C4-2B (cell line): ENCODE results near the gene LRFN4.

Experiments
- CTCF ChIP-seq: fragments of 450-650 bp; conservative IDR thresholded peaks from 2 replicates; pipeline ENCODE4 v1.5.1; 2017; ENCODE audit warnings: mild to moderate bottlenecking
- ZFX ChIP-seq: fragments of 450-650 bp; IDR thresholded peaks from 2 replicates; pipeline ENCODE4 v1.6.1; 2017

GRCh38 chr11:66866511-66866986 lies 9.7 kb downstream of the LRFN4 start:
- TF ChIP-seq CTCF: no peak
- TF ChIP-seq ZFX: no peak
